ENCODE data around the gene PATE4.

GRCh38 chr11:125881291-125881690, 48.2 kb downstream of the PATE4 start:
- TF ChIP-seq CTCF (IDR thresholded peaks at IDR 0.05) (no peak), POLR2AphosphoS5 (IDR thresholded peaks at IDR 0.05) (no peak), POLR2A (IDR thresholded peaks at IDR 0.05; ENCODE audit: low read depth) (no peak), EP300 (IDR thresholded peaks at IDR 0.05) (no peak)
